22Rv1 (cell line): Measurements from ENCODE around the gene HSPA12A.

ENCODE experiments used
- H3K27ac ChIP-seq: fragments of 450-650 bp; 2 replicates; pipeline ENCODE4 v1.5.1; 2017
- ZFX ChIP-seq: fragments of 450-650 bp; IDR thresholded peaks from 2 replicates; pipeline ENCODE4 v1.6.1; 2017; ENCODE audit warnings: antibody characterized with exemption, borderline replicate concordance
- TF ChIP-seq, protein P1 (sequence below): fragments of 450-650 bp; IDR thresholded peaks from 2 replicates; pipeline ENCODE4 v1.5.1; 2017; ENCODE audit warnings: mild to moderate bottlenecking

HSPA12A gene

DNA sequence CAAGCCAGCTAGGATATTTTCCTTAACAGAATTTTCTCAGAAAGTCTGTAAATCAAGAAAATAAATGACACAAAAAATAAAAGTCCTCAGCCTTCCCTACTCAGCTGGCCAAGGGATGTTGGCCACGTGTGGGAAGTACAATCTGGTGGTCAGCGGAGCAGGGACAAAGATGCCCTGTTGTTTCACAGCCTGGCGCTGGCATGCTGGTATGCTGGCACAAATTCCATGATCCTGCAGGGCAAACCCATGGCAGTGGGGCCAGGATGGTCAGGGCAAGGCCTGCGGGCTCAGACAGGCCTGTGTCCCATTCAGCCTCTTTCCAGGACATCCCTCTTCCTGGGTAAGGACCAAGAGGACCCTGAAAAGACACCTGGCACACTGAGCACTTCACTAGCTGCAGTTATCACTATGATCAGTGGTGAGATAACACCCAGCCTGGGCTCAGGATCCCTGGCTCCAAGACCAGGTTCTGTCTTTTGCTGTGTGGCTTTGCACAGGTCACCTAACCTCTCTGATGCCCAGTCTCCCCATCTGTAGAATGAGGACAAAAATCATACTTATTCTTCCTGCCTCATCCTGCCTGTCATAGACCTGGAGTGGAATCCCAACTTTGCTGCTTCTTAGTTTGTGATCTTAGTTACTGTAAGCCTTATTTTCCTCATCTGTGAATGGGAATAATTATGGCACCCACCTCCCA is 10.8 kb upstream of the HSPA12A start:
- no peak overlapping the region for H3K27ac ChIP-seq
- TF ChIP-seq, protein P1, sequence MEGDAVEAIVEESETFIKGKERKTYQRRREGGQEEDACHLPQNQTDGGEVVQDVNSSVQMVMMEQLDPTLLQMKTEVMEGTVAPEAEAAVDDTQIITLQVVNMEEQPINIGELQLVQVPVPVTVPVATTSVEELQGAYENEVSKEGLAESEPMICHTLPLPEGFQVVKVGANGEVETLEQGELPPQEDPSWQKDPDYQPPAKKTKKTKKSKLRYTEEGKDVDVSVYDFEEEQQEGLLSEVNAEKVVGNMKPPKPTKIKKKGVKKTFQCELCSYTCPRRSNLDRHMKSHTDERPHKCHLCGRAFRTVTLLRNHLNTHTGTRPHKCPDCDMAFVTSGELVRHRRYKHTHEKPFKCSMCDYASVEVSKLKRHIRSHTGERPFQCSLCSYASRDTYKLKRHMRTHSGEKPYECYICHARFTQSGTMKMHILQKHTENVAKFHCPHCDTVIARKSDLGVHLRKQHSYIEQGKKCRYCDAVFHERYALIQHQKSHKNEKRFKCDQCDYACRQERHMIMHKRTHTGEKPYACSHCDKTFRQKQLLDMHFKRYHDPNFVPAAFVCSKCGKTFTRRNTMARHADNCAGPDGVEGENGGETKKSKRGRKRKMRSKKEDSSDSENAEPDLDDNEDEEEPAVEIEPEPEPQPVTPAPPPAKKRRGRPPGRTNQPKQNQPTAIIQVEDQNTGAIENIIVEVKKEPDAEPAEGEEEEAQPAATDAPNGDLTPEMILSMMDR = no peak
- no peak for TF ChIP-seq ZFX

DNA sequence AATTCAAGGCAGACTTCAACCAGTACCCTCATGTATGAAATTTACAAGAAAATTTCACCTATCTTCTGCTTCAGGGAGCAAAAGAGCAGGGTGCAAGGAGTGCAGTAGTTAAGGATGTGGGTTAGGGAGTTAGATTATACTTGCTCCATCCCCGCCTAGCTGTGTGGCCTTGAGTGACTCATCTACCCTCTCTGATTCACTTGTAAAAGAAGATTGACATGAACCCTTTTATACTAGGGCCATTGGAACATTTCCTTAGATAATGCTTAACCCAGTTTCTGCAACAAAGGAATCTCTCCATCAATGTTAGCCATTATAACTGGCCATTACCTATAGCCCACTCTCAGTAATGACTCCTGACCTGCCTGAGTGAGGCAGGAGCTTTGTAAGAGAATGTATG is 10.2 kb upstream of the HSPA12A start:
- no peak for TF ChIP-seq ZFX
- TF ChIP-seq, protein P1 = no peak
- H3K27ac ChIP-seq = no peak overlapping the region

DNA sequence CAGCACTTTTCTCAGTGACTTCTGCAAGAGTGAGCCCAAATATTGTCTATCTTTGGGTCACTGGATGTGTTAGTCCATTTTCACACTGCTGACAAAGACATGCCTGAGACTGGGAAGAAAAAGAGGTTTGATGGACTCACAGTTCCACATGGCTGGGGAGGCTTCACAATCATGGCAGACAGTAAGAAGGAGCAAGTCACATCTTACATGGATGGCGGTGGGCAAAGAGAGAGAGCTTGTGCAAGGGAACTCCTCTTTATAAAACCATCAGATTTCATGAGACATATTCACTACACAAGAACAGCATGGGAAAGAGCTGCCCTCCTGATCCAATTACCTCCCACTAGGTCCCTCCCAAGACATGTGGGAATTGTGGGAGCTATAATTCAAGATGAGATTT is 6.1 kb upstream of the HSPA12A start:
- no peak for TF ChIP-seq ZFX
- TF ChIP-seq, protein P1 = no peak
- no peak overlapping the region for H3K27ac ChIP-seq

- TF ChIP-seq, protein P1 = no peak
- no peak for TF ChIP-seq ZFX
- H3K27ac ChIP-seq = no peak overlapping the region
These were observed 5.7 kb upstream of the HSPA12A start for GRCh38 chr10:116748041-116748440.

DNA sequence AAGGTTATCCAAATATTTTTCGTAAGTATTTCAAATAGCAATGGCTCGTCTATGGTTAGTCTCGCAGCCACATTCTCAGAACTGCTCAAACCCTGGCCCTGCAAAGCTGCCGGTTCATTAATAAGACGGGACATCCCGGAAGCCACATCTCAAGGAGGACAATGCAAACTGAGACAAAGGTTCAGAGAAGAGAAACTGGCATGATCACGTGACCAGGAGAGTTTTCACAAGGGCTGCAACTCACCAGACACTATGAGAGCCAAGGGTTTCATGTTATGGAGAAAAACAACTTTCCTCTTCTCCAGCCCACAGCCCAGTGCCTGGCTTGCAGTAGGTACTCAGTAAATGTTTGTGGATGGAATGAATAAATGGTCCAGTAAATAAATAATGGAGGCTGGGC is 5.0 kb upstream of the HSPA12A start:
- no peak for TF ChIP-seq ZFX
- TF ChIP-seq, protein P1 = no peak
- no peak overlapping the region for H3K27ac ChIP-seq

DNA sequence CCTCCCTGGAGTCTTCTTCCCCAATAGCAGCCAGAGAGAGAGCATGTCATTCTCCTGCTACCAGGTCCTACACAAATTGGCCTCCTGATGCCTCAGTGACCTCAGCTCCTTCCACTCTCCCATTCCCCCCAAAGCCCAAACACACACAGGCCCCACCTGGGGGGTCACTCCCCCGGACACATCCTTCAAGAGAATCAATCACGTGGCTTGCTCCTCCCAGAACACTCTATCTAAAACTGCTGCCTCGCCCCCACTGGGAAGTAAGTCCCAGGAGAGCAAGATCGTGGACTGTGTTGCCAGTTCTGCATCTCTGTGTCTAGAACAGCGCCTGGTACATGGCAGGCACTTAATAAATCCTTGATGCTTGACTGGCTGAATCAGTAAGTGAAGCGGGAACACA is 2.5 kb upstream of the HSPA12A start:
- no peak for TF ChIP-seq ZFX
- TF ChIP-seq, protein P1 = no peak
- no peak overlapping the region for H3K27ac ChIP-seq

DNA sequence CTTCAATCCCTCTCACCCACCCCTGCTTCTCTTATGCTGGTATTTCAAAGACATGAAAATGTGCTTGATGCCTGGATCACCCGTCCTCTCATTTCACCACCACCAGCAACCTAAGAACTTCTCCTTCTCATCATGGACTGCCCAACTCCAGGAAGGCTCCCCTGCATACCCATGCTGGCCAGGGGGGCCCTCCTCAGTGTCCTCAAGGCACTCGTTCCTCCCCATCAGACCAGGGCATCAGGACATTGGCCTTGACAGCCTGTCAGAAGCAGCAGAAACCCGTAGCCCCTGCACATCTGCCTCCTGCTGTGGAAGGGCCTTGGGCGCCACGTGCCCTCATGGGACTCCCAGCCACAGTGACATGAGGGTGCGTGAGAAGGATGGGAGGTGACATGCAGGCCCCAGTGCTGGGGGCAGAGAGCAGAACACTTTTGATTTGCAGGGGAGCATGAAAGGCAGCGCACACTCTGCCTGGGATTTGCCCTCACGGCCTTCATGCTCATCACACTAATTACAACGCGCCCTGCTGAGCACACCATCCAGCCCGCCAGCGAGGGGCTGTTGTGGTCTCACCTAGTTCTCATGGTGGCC is 1.9 kb upstream of the HSPA12A start:
- no peak overlapping the region for H3K27ac ChIP-seq
- TF ChIP-seq, protein P1 = no peak
- TF ChIP-seq ZFX = no peak
